Measurements from ENCODE around the gene EPB41L4B. TPM values are rescaled to one million over a fixed set of nuclear protein-coding genes. Genes with fewer than 3 reads are reported as not detected.
A peak's percentile ranks its signal among the peaks of the same experiment; 100 is the strongest.

Gene EPB41L4B
- polyA plus RNA-seq, 3 donors, result 10.9 to 17.3 (median 14.9) TPM

- no peak for DNase-seq
These were observed 48.1 kb downstream of the EPB41L4B start for GRCh38 chr9:109272745-109273144.

- no peak for DNase-seq
These were observed 48.8 kb downstream of the EPB41L4B start for GRCh38 chr9:109272045-109272444.

GRCh38 chr9:109270971-109271925 is 49.6 kb downstream of the EPB41L4B start:
- DNase-seq, result no peak

- no peak for DNase-seq
These were observed 50.4 kb downstream of the EPB41L4B start for GRCh38 chr9:109270441-109270840.

GRCh38 chr9:109269839-109270238 is 51.0 kb downstream of the EPB41L4B start:
- no peak for DNase-seq

- DNase-seq, result no peak
These were observed 51.8 kb downstream of the EPB41L4B start for GRCh38 chr9:109269081-109269480.

- DNase-seq, result no peak
These were observed 53.3 kb downstream of the EPB41L4B start for GRCh38 chr9:109267555-109267954.

- DNase-seq, result peak; percentile 26
These were observed 55.8 kb downstream of the EPB41L4B start for GRCh38 chr9:109264877-109265587.

GRCh38 chr9:109263358-109263757 is 57.5 kb downstream of the EPB41L4B start:
- DNase-seq, result no peak

GRCh38 chr9:109258481-109259302 is 62.2 kb downstream of the EPB41L4B start:
- peak; percentile 65 for DNase-seq

GRCh38 chr9:109256336-109256735 is 64.5 kb downstream of the EPB41L4B start:
- no peak for DNase-seq

- DNase-seq, result no peak
These were observed 65.5 kb downstream of the EPB41L4B start for GRCh38 chr9:109255394-109255793.

- DNase-seq, result no peak
These were observed 66.5 kb downstream of the EPB41L4B start for GRCh38 chr9:109254317-109254716.

GRCh38 chr9:109253637-109254284 is 67.1 kb downstream of the EPB41L4B start:
- DNase-seq, result no peak

- no peak for DNase-seq
These were observed 67.6 kb downstream of the EPB41L4B start for GRCh38 chr9:109253241-109253636.

- no peak for DNase-seq
These were observed 68.6 kb downstream of the EPB41L4B start for GRCh38 chr9:109252291-109252690.

GRCh38 chr9:109251776-109252106 is 69.1 kb downstream of the EPB41L4B start:
- DNase-seq, result no peak

- DNase-seq, result no peak
These were observed 69.6 kb downstream of the EPB41L4B start for GRCh38 chr9:109251080-109251775.

- no peak for DNase-seq
These were observed 70.1 kb downstream of the EPB41L4B start for GRCh38 chr9:109250771-109251079.

- DNase-seq, result no peak
These were observed 70.5 kb downstream of the EPB41L4B start for GRCh38 chr9:109250311-109250741.

- no peak for DNase-seq
These were observed 71.2 kb downstream of the EPB41L4B start for GRCh38 chr9:109249615-109250014.

Measured in renal pelvis (tissue), 4 donors.